COLO668 (cell line): ENCODE data around the gene RTL1.

Experiments
- DNase-seq: peaks from one replicate; lab custom pipeline; 2025; ENCODE audit not compliant: unreplicated experiment; lab: John Stamatoyannopoulos, UW

Gene RTL1

DNA sequence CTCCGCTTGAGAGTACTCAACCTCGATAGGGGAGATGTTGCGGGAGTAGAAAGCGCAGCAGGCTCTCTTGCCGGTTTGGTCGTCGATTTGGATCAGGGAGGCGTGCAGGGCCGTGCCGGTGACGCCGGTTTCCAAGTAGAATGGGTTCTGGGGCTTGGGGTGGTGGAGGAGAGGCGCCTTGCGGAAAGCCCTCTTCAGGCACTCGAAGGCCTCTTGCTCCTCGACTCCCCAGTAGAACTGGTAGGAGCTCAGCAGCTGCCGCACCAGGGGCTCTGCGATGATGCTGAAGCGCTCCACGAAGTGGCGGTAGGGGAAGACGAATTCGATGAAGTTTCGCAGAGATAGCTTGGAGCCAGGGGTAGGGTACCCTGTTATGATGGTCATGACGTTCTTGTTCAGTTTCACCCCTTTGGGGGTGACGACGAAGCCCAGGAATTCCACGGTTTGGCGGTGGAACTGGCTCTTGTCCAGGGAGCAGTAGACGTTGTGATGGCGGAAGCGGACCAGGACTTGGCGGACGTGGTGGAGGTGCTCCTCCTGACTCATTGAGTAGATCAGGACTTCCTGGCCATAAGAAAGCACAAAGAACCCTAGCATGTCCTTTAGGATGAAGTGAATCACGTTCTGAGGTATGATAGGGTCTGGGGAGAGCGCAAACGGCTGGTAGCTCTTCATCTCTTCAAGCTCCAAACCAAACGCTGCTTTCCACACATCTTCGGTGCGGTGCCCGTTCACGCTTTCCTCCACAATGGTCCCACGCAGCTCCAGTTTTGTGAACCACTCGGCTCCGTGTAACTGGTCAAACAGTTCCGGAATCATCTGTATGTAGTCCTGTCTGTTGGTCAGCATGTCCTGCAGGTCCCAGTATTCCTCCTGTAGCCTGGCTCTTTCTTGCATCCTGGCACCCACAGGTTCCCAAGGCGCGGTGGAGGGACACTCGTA is 21.2 kb downstream of the RTL1 start:
- DNase-seq: no peak

GRCh38 chr14:100881211-100882025 is 22.1 kb downstream of the RTL1 start:
- DNase-seq: no peak

DNA sequence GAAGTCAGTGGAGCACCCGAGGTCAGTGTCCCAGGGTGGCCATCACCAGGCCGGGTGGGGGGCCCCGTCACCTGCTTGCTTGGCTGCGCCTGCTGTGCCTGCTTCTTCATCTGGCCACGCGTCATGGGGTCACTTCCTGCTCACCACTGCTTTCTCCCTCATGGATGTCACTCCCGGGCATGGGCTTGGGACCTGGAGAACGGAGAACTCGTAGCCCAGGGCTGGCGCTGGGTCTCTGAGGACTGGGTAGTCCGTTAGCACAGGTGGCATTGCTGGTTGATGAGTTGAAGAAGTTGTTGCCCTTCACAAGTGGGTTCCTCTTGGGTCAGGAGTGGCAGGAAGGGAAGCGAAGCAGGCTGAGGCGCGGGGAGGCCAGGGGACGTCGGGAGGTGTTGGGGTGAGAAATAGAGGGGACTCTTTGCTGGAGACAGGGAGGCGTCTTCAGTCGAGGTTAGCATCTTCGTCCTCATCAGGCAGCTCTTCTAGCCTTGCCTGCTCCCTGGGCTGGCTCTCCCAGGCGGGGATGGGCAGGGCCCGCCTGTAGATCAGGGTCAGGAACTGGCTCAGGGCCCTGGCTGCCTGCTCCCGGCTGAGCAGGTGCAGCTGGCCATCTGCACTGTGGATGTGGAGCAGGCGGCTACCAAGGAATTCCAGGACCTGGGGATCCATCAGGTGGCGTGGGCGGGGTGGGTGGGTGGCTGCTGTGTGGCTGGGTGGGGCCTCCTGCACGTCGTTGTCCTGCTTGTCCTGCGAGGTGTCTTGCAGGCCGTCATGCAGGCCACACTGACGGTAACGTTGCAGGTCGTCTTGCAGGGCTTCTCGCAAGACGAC is 23.0 kb downstream of the RTL1 start:
- no peak for DNase-seq

GRCh38 chr14:100879782-100880181 is 23.7 kb downstream of the RTL1 start:
- no peak for DNase-seq

GRCh38 chr14:100879194-100879593 is 24.3 kb downstream of the RTL1 start:
- no peak for DNase-seq

DNA sequence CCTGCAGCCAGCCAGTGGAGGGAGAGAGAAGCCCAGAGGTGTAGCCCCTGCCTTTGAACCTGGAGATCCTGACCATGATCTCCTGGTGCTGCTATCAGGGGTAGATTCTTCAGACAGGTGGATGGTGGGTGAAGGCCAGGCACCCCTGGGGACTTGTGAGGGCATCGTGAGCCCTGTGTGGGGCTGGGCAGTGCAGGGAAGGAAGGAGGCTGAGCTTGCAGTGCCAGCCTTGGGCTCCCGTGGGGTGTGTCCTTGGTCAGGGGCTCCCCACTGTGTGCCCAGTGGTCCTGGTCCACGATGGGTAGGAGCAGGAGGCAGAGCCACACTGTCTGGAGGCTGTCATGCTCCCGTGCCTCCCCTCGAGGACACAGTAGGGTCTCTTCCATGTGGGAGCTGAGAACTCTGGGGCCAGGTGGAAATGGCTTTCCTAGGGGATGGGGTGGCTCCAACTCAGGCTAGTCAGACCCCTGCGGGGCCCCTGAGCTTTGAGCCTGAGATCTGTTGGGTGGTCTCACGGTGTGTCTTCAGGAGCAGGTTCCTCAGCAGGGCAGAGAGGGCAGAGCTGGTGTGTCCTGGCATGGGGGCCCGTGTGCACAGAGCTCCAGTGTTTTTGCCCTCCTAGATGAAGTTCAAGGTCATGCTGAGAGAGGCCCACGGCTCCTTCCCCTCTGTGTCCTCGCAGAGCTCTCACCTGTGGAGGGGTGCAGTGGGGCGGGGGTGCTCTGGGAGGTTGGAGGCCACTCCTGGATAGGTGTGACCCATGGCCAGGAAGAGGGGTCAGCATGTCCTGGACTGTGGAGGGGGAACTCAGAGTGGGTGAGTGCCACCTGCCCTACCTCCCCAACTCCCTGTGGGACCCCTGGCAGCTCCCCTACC is 25.0 kb downstream of the RTL1 start:
- DNase-seq: no peak

DNA sequence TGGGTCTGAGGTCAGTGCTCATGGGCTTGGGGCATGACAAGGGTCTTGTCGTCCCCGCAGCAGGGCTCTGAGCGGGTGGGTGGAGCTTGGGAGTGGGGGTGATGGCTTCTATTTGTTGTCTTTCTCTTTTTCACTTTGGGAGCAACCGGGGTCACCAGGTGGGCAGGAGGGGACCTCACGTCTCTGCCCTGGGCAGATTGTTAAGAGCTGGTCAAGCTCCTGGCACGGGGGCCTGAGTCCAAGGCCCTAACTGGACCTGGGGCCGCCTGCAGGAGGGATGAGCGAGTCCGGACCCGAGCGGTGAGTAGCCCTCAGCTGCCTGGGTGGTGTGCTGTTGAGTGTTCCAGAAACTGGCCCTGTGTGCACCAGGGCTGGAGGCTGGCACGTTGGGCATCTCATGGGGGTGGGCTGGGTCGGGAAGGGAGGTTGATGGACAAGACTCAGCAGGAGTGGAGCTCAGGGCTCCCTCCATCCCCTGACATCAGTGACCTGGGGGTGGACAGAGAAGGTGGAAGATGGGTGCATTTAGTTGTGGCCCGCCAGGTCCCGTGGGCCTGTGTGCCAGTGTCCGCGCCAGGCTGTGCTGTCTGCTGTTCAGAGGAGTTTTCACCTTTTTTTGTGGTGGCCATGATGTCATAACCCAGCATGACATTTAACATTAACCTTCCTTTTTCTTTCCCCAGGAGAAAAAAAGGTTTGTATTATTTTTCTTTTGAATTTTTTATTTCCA is 27.5 kb downstream of the RTL1 start:
- no peak for DNase-seq

- DNase-seq: no peak
Measured at GRCh38 chr14:100875126-100875525, 28.4 kb downstream of the RTL1 start.

- no peak for DNase-seq
Measured at GRCh38 chr14:100874411-100875091, 29.0 kb downstream of the RTL1 start.

DNA sequence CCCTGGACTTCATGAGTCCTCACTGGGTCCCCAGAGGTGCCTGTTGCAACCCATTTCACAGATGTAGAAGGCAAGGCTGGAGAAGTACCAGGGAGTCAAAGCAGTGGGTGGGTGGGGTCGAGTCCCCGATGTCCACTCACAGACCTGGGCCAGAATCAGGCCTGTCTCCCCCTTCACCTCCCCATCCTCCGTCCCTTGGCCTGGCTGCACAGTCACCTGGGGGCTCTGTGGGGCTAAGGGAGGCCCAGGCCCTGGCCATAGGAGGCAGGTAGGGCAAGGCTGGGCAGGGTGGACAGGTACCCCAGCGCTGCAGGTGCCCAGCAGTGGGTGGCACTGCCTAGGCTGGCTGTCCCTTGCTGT is 29.5 kb downstream of the RTL1 start:
- no peak for DNase-seq

DNA sequence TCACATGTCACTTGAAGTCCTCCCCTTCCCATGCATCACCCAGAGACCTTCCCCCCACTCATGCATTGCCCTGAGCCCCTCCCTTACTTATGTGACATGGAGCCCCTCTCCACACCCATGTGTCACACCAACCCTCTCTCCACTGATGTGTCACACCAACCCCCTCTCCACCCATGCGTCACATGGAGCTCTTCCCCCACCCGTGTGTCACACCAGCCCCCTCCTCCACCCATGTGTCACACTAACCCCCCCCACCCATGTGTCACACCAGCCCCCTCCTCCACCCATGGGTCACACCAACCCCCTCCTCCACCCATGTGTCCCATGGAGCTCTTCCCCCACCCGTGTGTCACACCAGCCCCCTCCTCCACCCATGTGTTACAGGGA is 30.4 kb downstream of the RTL1 start:
- DNase-seq: no peak

DNA sequence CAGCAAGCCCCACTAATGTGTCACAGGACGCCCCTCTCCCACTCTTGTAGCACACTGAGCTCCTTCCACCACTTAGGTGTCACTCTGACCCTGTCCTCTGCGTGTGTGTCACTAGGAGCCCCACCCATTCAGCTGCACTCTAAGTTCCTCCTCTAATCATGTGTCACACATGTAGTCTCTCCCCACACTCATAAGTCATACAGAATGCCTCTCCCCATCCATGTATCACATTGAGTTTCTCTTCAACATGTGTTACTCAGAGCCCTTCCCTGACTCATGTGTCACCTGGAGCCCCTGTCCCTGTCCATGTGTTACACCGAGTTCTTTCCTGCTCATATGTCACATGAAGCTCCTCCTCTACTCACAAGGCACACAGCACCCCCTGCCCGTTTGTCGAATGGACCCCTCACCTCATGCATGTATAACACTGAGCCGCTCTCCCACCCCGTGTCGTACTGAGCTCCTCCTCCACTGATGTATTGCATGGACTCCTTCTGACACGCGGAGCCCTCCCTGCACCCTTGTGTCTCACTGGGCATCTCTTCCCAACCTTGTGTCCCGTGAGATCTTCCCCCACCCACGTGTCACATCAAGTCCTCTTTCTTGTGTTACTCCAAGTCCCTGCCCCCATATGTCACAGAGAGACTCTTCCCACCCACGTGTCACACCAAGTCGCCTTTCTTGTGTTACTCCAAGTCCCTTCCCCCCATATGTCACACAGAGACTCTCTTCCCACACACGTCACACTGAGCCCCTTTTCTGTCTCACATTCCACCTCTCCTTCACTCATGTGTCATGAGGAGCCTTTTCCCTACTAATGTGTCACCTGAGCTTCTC is 31.0 kb downstream of the RTL1 start:
- no peak for DNase-seq

GRCh38 chr14:100871234-100872186 is 32.0 kb downstream of the RTL1 start:
- DNase-seq: no peak

DNA sequence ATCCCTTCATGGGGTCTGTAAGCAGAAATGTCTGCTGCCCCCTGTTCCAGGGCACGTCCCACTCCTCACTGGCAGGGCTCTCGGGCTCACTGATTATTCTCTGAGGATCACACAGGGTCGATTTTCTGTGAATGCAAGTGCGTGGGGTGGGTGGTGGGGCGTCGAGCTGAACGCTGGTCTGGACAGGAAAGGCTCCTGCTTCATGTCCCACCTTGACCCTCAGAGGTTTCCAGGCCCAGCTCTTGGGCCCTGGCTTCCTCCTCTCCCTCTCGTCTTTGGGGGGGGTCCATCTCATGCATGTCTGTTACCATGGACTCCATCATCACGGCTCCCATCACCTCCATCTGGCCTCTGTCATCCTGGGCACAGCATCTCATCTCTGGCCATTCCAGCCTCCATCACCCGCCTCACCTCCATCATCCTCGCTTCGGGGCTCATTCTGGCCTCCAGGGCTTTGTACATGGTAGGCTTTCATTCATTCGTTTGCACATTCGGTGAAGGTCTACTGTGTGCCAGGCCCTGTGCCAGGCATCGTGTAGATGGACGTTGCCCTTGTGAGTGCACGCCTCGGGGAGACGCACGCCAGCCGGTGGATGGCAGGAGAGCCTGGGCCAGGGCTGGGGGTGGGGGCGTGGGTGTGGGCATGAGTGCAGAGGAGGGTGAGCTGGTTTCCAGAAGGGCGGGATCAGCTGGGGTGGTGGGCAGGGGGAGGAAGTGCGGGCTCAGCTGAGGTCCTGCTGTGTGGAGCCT is 34.7 kb downstream of the RTL1 start:
- DNase-seq: no peak

DNA sequence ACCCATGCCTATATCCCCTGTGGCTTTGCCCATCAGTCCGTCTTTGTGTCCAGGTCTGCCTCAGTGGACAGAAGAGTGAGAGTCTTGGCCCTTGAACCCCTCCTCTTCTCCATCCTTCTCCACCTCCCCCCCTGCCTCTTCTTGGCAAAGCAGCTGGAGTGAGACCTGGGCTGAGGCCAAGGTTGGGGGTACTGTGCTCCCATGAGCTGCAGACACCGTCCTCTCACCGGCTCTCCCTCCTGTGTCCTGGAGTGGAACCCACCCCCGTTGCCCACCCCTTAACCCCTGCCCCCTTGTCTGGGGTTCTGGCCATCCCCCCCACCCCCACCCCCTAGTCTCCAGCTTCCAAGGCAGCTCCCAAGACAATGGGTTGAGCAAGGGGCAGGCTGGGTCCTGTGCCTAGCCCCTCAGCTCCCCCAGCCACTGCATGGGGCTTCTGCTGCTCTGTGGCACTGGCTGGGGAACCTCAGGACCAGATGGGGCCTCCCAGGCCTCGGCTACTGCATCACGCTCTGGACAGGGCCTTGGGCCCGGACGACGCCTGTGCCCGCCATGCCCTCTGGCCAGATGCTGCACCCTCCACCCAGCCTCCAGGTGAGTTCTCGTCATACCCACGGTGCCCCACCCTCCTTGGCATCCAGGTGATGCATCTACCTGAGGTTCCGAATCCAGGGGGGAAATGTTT is 35.7 kb downstream of the RTL1 start:
- no peak for DNase-seq
